HG03103 (cell line): Measurements from ENCODE around the gene SMAD7.

Experiments
- ATAC-seq: cut with Tn5 transposase; IDR thresholded peaks from one replicate; pipeline ENCODE4 v1.9.1; 2021; ENCODE audit warnings: low read depth; ENCODE audit not compliant: unreplicated experiment

The SMAD7 gene

DNA sequence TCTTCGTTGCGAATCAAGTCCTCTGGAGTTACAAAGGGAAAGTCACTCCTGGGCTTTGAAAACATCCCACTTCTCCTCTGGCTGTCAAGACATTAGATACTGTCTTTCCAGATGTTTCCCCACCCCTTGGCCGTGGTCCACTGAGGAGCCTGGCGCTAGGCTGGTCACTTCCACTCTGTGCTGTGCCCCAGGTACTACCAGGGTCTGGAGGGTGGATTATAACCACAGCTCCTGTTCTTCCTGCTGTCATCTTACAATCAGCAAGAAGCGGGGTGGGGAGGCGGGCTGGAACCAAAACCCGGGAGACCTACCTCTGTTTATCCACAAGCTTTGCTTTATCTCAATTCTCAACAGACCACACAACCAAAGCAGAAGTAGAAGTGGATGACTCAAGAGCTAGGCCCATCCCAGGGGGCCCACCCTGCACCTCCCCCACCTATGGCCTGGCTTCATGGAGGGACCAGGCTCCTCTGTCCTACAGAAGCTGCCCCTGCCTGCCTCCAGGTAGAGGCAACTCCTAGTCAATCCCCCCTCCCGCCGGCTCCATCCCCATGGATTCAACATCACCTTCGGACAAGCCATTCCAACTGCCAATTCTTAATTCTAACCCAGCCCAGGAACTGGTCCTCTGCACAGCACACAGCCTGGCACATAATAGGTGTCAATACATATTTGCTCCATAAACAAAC is 17.8 kb downstream of the SMAD7 start:
- ATAC-seq: no peak

DNA sequence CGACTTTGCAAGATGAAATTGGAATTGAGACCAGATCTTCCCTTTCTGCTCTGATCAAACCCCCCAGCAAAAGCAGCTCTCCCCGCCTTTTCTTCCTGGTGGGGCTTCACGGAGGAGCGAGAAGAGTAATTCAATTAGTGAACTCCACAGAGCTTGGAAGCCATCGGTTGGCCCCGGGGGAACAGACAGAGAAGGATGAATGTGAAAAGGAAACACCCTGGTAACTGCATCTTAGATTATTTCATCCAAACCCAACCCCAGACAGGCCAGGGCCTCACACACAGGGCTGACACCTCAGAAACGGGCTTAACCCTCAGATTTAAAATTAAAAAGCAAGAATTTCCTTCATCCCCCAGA is 18.3 kb downstream of the SMAD7 start:
- no peak for ATAC-seq

DNA sequence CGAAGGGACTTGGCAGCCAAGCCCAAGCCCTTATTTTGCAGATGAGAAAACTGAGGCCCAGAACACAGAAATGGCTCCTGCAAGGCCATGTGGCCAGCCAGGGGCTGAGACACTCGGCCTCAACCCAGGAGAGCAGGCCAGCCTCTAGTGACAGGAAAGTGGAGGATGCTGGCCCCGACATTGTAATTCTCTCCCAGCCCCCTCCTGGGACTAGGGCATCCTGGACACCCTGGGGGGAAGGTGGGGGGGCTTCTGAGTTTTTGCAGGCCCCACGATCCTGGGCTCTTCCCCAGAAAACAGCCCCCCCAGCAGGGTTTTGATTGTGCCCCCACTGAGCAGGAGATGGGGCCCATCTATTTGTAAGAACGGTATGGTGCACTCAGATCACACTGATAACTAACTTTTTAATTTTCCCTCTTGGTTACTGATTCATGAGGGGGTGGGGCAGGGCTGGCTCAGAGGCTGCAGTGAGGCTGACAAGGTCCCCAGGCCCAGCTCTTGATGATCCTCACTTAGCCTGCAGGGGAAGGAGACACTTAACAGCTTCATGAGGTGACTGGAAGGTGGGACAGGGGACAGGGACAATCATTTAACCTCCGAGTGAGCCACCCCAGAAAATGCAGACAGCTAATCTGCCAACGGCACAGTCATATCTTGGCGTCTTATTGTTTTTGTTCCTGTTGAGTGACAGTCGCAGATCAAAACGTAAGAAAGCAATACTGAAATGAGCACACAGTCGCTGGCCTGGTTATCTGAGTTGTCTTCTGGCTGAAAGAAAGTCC is 18.9 kb downstream of the SMAD7 start:
- no peak for ATAC-seq

DNA sequence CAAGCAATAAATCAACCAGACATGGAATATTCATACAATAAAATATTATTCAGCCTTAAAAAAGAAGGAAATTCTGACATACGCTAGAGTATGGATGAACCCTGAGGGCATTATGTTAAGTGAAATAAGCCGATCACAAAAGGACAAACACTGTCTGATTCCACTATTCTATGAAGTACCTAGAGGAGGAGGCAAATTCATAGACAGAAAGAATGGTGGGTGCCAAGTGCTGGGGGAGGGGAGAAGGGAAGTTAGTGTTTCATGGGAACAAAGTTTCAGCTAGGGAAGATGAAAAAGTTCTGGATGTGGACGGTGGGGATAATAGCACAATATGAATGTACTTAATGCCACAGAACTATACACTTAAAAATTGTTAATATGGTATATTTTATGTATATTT is 19.8 kb downstream of the SMAD7 start:
- ATAC-seq: no peak

DNA sequence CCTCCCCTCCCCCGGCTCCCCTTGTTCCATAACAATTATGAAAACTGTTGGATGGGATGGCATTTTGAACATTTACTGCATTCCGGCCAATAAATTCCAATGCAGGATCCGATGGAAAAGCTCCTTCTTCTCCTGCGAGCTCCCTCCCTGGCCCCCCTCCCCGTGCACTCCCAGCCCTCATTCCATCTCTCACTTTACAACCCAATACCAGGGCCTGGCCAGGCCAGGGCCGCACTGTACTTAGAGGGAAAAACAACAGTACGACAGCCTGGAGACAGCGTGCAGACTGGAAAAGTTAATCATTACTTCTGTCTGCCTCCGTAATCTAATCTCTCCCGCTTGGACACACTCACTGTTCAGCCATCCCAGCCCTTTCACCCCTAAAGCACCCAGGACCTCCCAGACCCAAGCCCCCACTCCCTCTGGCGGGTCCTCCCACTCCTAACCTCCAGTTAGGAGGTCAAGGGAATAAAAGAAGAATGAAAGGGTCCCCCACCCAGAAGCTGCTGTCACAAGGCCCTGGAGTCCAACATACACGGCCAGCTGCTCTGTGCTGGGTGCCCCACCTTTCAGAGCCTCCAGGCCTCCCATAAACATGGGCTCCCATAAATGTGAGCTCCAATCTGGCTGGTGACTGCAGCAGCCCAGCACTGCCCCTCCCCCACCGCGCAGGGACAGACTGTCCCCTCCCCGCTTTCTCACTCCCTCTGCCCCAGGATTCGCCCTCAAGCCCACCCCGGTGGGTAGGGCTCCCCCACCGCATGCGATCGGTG is 20.6 kb downstream of the SMAD7 start:
- no peak for ATAC-seq

DNA sequence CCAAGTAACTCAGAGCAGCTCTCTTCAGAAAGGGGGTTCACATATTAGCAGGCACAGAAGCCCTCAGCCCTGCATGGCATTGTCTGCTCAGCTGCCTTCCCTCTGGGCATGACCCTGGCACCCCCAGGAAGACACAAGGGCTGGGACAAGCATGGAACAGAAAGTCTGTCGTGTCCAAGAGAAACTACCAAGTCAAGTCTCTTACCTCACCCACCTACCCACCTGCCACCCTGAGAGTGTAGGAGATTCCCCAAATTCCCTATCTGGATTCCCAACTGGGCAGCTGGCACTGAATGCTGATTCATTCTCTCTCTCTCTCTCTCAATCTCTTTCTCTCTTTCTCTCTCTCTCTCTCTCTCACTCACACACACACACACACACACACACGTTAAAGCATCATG is 21.6 kb downstream of the SMAD7 start:
- ATAC-seq: no peak

DNA sequence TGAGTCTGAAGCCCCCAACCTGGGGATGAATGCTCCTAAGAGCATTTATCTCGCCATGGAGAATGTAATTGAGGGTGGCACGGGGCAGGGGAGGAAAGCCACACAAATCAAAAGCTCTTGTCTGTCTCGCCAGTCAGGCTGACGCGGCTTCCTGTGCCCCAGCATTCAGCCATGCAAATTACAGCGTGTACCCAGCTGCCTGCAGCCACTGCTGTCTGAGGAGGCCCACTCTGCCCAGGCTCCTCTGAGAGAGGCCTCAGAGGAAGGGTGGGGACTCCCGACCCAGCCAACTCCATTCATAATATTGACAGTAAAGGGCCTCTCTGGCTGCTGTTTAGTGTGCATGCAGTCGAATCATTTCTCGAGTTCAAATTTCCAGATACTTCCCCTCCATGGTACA is 22.0 kb downstream of the SMAD7 start:
- peak; percentile 62 for ATAC-seq

DNA sequence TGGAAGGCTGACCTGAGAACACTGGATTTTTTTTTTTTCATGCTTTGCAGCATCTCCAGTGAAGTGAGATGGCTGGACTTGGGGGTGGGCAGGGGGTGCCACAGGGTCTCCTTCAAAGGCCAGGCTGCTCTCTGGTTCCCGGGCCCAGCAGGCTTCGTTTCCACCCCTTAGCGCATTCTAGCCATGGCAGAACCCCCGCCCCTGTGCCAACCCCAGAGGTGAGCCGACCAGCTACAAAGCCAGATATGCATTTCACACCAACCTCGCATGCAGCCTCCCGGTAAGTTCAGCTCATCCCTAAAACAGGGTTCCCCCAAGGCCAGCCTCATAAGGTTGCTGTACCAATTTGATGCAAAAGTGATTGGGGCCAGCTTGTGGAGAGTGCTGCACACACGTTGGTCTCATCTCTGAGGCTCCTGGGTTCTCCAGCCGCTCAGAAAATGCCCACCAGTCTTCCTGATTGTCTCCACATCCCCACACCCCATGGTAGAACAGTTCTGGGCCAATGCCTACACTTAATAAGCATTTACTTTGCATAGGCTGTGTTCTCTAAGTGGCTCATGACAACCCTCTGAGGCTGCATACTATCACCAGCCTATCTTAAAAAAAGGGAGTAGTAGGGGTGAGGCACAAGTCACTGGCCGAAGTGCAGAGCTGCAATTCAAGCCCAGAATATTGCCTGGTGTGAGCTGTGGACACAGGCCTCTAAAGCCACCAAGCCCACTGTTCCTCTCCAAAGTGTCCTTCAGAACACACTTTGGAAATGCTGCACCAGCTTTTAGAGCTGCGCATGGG is 23.3 kb downstream of the SMAD7 start:
- no peak for ATAC-seq

DNA sequence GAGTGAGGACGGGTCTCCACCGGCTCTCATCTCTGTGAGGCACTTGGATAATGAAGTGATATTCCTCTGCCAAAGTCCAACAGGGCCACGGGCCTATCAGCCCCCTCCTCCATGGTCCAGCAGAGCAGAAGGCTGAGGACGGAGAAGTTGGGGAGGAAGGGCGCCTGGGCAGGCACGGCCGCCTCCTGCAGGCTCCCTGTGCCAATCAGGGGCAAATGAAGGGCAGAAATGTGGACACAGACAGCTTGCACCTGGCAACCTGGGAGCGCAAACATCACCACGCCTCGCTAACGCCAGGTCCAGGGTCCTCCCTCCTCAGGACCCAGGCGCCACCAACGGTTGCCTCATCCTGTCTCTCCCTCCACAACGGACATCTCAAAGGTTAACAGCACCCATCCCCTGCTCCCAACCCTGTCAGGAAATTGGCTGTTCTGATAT is 24.3 kb downstream of the SMAD7 start:
- ATAC-seq: no peak

DNA sequence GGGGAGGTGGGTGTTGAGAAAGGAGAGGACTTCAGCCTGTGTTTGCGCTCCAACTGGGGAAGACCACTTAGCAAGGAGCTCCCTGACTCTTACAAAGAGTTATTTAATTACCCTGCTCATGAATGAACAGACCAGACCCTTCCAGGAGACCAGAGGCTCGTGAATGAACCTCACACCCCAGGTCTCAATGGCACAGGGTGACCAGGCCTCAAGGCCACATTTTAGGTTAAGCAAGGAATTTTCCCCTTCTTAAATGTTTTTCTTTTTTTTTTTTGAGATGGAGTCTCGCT is 25.3 kb downstream of the SMAD7 start:
- ATAC-seq: no peak

DNA sequence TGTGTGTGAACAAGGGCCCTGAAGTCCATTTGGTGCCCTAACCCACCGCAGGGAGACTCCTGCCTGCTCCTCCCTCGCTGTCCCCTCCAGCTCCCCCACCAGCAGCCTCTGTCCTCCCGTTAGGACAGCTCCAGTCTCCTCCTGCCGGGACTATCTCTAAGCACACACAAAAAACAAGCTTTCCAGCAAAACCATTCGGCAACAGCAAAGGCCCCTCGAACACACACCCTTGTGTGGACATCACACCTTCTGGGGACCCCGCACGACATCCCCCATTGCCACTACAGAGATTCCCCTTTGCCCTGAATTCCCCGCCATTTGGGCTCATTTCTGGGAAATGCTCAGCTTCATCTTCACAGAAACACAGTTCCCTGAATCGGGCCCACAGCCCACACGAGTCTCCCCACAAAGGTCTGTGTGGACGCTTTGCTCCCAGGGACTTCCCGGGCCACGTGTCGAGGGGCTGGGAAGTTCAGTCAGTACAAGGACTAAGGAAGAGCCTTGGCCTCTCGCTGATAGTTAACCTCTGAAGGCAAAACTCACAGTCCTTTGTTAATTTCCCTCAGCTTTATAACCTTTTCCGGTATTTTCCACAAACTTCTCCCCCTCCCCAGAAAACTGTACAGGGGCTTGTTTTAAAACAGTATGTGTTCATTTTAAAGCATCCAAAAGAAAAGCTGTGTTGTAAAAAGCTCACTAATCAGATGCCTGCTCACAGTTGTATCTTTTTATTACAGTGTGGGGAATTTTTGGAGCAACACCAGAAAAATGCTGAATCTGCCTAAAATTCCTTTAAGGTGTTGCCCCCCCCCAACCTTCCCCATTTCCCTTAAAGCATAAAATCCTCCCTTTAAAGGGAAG is 25.9 kb downstream of the SMAD7 start:
- ATAC-seq: no peak

DNA sequence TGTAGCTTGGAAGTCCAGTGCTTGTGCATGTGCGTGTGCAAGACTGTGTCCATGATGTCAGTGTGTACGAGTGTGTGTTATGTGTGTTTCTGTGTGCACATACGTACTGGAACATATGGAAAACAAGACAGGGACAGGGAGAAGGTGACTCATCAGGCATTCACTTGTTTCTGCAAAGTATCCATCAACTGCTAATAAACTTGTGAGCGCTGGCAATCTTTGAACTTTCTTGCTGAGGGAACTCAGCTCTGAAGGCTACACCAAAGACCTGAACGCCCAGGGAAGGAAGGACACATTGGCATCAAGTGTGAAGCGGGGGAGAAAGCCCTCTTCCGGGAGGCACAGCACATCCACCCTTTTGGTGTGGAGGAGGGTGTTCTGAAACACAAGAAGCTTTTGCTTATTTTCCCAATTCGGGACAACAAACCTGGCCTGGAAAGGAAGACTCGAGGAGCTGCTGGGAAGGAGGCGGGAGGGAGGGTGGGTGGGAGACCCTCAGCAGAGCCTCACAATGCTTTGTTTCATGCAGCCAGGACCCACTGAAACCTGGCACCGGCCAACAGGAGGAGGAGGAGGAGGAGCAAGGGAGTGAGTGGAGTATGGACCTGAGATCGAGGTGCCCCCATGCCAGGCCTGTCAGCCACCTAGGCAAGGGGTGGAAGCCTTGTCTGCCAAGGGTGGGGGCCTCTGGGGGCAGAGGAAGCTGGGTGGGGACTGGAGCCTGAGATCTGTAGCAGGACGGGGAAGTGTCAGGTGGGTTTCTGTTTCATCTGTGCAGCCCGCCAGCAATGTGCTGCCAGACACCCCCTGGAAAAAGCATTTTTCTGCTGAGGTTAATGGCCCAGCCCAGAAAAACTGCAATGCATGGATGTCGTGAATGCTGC is 26.8 kb downstream of the SMAD7 start:
- ATAC-seq: no peak

DNA sequence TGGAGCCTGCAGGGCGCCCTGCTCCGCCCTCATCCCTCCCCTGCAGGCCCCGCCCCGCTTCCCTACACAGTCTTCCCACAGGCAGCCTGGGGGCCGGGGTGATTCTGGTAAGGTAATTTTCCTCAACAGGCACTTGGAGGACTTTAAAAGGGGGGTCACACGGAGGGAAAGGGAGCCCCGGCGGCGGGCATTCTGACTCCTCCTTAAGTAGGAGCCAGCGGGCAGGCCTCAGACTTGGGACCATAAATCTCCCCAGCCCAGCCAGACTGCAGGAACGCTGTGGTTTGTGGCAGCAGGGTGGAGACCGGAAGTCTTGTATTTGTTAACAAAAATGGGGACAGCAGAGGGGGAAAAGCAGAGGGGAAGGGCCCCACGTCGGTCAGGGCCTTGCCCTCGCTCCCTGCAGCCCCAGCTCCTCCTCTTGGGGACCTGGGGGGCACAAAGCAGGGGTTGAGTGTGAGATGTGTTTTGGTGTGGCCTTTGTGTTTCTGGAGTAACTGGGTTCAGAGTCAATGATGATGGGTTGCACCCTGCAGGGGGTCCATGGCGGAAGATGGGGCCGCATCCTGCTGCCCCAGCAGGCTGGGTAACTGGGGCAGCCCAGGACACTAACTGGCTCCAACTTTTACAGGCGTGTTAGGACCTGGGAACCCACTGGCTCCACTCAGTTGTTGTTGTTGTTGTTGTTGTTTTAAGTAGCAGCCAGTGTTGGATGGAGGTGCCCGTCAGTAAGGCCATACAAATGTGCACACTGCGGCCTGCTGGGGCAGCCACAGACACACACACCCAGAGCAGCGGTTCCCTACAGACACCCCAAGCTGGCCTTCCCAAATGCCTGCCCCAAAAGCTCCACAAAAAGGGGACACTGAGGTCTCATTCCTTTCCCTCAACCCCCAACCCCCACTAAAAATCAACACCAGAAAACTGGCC is 27.7 kb downstream of the SMAD7 start:
- no peak for ATAC-seq

DNA sequence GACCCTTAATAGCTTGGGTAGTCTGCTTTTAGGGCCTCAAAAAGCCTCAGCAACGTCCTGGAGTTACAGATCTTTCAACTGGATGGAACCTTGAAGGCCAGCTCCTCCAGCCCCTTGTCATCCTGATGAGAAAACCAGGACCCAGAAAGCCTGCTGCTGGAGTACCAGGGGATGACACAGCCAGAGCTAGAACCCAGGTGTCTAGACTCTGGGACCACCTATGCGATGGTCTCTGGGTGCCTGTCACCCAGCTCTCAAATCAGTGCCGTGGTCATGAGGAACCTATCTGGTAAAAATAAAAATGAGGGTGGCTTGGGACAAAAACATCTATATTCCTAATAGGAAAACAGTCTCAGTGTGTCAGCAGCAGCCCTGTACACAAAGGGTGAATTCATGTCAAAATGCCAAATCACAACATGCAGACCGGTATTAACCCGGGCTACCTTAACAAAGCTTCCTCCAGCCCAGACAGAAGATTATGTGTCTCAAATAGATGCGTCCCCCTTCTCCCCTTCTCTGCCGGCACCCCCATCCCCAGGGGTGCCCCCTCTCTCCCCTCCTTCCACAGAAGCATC is 28.5 kb downstream of the SMAD7 start:
- no peak for ATAC-seq

DNA sequence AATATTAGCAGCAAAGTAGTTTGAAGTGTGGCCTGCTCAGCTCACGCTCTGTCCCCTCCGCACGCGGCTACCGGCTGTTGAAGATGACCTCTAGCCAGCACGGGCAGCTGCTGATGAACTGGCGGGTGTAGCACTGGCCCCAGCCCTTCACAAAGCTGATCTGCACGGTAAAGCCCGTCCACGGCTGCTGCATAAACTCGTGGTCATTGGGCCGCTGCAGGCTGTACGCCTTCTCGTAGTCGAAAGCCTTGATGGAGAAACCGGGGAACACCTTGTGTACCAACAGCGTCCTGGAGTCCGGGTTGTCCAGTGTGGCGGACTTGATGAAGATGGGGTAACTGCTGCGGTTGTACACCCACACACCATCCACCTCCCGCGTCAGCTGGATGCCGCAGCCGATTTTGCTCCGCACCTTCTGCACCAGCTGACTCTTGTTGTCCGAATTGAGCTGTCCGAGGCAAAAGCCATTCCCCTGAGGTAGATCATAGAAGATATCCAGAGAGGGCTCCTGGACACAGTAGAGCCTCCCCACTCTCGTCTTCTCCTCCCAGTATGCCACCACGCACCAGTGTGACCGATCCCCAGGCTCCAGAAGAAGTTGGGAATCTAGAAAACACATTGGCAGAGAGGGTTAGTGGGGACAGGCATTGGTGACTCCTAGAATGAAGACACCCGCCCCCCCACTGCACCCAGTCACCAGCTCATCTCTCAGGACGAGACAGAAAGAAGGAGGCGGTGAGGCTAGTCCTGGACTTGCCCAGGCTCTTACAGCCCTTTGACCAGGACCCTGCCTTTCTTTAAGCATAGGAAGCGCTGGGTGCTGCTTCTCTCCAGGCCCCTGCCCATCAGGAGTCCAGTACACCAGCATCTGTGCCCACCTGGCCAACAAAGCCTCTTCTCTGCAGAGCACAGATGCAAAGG is 29.2 kb downstream of the SMAD7 start:
- ATAC-seq: no peak

DNA sequence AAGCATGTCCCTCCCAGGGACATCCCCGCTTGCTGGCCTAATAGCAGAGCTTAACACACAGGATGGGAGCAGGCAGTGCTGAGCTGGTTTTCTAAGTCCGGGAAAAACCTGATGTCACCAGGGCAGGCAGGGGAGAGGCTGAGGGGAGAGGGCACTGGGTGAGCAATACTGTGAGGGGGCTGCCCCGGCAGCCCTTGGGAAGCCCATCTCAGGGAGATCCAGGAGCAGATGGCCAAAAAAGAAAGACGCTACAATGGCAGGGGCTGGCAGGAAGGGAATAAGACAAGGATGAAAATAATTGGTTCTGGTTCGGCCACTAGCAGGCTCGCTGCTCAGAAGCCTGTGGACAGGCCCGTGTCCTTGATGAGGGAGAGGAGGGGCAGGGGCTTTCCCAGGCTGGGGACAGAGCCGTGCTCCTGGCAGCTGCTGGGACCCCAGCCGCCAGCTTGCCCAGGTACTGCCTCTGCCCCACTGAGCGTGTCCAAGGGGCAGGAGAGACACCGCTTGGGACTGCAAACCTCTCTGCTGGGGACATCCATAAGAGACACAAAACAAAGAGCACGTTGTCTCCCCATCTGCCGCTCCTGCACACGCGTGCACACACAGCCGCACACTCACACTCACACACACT is 30.2 kb downstream of the SMAD7 start:
- no peak for ATAC-seq
